Activated CD4-positive, CD25-positive, alpha-beta regulatory T cell (primary cell): ENCODE measurements around the gene COX7B.
"Not testable (repeated sequence)": the region's sequence is repeated elsewhere in the genome, so short reads cannot be mapped to it uniquely, and the experiment has no call there.

ENCODE experiments used
- DNase-seq, 4 experiments: peaks; one replicate each; lab custom pipeline; 2025; lab: John Stamatoyannopoulos, UW

The COX7B gene, protein sequence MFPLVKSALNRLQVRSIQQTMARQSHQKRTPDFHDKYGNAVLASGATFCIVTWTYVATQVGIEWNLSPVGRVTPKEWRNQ

DNA sequence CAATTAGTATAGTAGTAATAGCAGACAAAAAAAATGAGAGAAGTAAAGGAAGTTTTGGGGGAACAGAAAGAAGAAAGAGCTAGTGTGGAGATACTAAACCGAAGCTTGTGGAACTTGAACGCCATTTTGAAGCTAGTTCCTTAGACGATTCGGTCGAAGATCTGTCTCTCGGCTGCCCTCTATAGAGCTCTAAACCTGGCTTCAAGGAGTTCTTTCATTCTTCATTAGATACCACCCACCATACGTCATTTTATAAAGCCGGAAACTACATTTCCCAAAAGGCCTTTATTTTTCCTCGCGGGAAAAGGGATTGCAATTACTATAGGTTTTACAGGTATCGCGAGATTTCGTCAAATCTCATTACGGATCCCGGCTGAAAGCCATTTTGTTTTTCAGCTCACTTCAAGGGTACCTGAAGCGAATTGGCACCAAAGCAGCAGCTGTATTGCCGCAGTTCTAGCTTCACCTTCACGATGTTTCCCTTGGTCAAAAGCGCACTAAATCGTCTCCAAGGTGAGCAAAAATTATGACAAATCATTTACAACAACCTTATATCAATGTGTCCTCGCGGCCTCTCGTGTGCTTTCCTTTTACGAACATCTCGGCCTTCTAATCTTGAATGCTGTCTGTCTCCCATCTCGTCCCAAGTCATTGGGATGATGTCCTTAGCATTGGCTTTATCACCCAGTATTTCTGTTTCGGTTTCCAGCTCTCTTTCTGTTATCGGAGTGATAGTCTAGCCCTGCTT, at the start of gene COX7B:
Gene COX7B (plus strand): TSS at position 388 of the 748 bp plus-strand sequence. CDS start 86 bp downstream, at position 474.
- DNase-seq: peak; percentile 4 to 29 (median 26)

DNA sequence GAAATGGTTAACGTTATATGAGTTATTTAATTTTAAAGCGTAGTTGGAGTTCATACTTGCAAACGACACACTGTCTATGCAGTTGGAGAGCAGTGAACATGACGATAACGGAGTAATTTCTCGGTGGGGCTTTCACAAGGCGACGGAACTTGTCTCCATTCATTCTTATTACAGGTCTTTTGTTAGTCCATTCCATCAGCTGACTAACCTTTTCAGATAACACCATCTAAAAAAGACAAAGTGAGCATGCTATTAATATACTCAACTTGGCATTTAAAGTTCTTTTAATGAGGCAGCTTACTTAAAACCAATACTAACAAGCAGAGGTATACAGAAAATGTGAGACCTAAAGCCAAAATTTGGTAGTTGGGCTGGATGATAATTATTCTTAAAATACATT, 23.9 kb upstream of the COX7B start:
- no peak for DNase-seq

DNA sequence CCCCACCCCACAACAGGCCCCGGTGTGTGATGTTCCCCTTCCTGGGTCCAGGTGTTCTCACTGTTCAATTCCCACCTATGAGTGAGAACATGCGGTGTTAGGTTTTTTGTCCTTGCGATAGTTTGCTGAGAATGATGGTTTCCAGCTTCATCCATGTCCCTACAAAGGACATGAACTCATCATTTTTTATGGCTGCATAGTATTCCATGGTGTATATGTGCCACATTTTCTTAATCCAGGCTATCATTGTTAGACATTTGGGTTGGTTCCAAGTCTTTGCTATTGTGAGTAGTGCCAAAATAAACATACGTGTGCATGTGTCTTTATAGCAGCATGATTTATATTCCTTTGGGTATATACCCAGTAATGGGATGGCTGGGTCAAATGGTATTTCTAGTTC, 17.9 kb upstream of the COX7B start:
- not testable (repeated sequence) for DNase-seq

DNA sequence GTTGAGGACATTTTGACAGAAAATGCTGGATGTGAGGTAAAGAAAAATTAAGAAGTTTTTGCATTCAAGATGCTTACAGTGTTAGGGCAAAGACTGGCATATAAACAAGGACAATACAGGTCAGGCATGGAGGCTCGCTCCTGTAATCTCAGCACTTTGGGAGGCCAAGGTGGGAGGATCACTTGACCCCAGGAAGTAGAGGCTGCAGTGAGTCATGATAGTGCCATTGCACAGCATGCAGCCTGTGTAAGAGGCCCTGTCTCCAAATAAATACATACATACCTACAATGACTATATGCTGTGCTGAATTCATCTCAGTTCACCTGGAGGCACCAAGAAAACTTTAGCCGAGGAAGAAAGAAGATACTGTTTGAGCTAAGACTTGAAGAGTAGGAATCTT, 6.4 kb upstream of the COX7B start:
- no peak for DNase-seq

DNA sequence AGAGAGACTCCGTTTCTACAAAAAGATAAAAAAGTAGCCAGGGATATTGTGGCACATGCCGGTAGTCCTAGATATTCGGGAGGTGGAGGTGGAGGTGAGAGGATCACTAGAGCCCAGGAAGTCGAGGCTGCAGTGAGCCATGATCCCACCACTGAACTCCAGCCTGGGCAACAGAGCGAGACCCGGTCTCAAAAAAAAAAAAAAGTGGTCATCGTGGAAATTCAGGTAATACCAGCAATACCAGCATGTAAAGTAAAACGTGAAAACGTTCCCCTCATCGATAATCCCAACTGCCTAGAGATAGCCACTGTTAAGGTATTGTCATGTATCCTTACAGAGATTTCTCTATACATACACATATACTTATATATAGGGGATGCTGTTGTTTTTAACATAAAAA, 5.6 kb upstream of the COX7B start:
- DNase-seq: no peak

DNA sequence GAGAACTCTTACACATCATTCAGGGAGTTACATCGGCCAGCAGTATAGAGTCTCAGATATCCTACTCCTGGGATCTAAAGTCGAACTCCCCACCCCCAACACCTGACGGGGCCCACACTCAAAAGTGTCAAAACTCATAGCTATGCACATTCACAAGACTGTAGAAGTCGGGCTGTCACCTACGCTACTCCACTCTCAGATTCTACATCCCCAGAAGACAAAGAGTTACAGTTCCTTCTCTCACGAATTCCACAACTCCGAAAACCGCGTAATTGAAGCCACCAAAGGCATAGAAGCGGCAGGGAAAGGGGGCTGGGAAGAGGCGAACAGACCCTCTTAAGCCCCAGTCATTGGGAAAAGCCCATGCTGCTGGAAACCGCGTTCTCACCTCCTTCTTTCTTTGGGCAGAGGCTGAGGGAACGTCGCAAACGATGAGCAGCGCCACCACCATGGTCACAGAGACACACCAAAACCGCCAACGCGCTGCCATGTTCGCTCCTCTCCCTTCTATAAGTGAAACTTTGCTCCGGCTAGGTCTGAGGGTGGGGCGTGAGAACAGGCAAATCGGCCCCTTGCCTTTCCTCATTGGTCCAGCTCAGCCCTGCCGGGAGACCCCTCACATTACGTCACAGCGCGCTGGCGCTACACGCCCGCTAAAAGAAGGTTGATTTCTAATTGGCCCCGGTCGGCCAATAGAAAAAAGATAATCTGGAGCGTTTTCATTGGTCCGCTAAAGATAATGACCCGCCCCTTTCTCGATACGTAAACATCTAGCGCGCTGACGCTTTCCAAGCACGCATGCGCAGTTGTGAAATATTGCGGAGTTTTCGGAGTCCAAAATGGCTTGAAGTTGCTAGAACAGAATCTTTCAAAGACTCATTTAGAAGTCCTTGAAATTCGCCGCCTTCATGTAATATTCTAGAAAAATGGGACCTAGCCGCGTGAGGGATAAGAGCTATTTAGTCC, 4.1 kb upstream of the COX7B start, which contains the start of gene MAGT1:
Gene MAGT1 (minus strand): TSS at position 515 of the 966 bp plus-strand sequence. CDS start 25 bp downstream, at position 490.
- DNase-seq: peak; percentile 79 to 91 (median 82)

DNA sequence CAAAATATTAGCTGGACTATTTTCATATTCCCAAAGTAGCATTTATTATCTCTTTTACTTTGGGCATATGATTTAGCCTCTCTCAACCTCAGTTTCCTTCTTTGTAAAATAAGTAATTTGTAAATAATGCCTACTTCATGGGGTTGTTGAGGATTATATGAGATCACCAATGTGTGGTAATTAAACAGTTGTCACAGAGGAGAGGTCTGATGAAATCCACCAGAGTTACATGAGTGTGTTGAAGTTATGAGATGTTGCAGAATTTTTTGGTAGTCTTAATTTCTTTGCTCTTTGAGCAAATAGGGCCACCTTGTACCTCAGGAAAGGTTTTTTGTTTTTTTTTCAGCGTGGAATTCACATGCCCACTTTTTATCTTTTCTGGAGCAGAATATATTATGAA, 1.4 kb downstream of the COX7B start:
- DNase-seq: no peak

DNA sequence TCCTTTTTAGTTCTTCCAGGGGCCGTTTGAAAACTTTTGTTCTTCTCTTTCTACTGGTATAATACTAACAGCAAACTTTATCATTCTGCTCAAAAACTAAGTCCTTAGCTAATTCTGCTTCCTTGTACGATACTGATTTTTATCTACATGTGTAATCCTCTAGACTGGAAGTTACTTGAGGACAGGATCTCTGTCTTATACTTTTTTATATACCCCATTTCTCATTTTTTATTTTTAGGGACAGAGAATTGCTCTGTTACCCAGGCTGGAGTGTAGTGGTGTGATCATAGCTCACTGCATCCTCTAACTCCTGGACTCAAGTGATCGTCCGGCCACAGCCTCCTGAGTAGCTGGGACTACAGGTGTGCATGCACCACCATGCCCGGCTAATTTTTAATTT, 2.2 kb downstream of the COX7B start:
- DNase-seq: no peak

DNA sequence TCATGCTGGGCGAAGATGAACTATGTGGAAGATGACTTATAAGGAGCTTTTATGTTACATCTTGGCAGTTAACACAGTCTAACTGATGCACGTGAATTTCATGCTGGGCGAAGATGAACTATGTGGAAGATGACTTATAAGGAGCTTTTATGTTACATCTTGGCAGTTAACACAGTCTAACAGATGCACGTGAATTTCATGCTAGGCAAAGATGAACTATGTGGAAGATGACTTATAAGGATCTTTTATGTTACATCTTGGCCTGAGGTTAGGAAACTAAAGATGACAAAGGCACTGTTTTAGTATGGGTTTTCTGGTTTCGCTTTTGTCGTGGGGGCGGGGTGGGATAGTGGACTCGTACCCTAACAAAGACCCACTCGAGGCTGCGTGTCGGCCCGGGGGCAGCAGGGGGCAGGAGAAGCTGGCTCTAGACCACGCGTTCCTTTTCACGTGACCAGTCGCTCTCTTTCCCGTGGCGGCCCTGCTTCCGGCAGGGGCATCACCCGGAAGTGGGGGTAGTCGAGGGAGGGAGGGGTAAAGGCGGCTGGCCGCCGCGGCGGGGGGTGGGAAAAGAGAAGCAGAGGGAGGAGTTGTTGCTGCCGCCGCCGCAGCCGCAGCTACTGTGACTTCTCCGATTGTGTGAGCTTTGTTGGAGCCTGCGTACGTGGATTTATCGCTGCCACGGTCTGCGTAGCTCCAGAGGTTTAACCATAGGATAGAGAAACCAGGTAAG, 11.0 kb downstream of the COX7B start, which contains the start of gene ATP7A:
Gene ATP7A (plus strand): TSS at position 586 of the 733 bp plus-strand sequence. CDS start 60,949 bp downstream, outside the sequence.
- DNase-seq: peak; percentile 74 to 83 (median 81)

DNA sequence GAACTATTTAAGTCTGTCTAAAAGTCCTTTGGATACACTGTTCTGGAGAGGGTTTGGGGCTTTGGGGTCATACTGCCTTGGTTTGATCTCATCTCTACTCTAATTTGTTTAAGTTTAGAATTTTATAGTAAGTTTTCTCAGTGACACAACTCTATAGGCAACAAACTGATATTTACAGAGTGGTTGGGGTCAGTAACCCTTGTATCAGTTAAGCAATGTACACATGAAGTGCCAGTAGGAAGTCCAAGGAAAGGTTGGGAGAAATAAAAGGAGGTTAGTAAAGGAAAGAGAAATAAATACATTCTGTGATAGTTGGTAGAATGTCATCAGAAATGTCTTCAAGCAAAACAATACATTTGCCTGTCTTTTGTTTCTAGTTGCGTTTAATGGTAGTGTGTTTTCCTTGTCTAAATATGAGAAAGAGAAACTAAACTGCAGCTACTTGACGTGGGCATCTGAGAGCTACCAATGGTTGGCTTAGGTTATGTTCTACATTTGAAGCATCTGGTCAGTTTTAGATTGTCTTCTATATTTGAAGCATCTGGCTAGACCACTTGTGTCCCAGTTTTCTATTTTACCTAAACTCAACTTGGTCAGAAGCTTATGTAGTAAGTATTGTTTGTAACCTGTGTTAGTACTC, 18.1 kb downstream of the COX7B start:
- no peak for DNase-seq

DNA sequence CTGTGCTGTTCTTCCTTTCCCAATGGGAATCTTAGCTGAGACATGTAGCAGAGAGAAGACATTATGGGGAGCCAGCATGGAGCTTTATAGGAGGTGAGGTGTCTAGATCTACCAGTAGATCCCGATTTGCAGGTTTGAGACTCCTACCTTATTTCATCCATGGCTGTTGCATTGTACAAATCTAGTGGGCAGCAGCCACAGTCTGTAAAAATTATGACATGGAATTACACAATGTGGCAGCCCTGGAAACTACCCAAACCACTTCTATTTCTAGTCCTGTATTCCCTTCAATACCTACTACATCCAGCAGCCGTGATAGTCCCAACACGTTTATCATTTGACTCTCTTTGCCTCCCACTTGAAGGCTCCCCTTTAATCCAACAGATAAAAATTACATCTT, 19.3 kb downstream of the COX7B start:
- DNase-seq: no peak

DNA sequence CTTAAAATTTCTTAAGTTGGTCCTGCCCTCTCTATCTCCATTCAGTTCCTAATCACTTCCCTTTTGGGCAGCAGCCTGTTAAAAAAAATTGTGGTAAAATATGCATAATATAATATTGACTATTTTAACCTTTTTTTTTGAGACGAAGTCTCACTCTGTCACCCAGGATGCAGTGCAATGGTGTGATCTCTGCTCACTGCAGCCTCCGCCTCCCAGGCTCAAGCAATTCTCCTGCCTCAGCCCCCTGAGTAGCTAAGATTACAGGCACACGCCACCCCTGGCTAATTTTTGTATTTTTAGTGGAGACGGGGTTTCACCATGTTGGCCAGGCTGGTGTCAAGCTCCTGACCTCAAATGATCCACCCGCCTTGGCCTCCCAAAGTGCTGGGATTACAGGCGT, 20.1 kb downstream of the COX7B start:
- DNase-seq: not testable (repeated sequence)

DNA sequence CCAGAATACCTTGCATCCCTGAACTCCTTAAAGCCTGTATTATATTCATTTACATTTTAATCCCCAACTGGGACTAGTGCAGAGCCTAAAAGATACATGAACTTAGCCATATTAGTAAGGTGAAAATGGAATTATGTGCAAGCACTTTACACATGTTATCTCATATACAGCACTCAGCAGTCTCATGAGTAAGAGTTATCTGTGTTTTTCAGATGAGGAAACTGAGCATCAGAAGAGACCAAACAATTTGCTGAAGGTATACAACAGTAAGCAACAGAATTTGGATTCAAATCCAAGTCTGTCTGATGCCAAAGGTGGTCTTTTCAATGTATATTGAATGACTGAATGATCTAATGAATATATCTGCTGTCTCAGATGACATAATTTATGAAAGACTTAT, 23.5 kb downstream of the COX7B start:
- DNase-seq: no peak

DNA sequence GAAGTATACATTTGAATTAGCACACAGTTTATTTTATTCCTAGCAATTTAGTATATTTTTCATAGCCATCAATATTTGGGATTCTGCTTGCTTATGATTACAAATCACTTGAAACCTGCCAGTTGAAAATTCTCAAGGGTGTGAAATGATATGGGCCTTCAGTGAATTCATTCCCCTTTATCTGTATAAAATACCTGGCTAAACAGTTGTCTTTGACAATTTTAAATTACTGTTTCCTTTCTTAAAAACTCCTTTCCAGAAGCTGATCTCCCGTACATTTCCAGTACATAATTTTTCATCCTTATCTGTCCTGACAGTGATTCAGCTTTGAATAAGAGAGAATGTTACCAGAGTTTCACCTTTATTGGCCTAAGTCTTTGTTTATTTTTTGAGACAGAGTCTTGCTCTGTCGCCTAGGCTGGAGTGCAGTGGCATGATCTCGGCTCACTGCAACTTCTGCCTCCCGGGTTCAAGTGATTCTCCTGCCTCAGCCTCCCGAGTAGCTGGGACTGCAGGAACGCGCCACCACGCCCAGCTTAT, 25.1 kb downstream of the COX7B start:
- DNase-seq: no peak

DNA sequence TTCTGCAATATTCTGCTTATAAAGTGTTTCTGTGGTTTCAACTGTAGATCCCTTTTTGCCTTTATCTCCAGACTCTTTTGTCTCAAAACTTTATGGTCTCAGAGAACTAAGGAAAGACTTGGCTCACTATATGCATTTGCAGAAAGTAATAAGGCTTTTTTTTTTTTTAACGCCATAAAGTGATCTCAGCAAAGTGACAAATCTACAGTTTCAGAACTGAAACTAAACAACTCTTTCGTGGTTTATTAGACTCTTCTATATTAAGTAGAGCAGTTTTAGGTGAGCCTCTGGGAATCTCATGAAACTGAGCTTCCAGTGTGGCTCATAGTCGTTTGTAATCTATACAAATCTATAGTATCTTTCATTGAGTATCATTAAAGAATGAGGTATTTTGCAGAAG, 26.5 kb downstream of the COX7B start:
- DNase-seq: no peak

DNA sequence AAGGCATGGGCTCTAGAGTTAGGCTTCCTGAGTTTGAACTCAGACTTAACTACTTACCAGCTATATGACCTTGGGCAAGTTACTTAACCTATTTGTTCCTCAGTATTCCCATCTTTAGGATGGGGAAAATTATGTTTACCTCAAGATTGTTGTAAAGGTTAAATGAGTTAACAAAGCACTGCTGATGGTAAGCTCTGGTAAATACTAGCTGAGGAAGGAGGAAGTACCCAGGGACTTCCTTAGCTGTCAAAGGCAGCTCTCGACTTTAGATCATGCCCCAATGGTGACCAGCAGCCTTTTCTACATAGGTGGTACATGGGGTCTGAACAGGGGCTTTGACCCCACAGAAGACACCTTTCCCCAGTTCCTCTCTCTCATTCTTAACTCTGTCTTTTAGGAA, 31.3 kb downstream of the COX7B start:
- no peak for DNase-seq

DNA sequence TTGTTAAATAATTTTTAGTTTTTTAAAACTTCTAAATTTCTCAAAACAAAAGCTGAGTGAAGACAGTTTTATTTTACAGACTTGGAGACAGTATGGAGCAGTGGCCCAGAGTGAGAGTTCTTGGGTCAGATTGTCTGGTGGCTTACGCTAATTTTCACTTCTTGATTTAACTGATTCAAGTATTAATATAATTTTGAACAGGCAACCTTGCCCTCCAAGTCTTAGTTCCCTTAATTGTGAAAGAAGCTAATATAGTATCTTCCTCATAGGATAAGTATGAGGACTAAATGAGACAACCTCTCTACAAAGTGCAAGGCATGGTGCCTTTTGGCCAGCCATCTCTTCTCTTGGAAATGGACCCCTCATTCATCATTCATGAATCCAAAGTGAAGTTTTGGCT, 36.6 kb downstream of the COX7B start:
- DNase-seq: no peak

DNA sequence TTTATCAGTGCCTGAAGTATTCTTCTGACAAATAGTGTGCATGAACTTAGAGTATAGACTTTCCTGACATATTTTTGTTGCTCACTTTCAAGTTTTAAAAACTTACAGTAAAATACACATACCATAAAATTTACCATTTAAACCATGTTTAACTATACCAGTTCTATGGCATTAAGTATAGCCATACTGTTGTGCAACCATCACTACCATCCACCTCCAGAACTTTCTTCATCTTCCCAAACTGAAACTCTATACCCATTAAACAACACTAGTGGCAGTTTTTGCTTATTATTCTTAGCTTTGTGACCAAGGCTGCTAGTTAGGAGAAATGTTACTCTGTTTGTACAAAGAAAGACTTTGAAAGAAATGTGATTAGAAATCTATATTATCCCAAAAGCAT, 37.0 kb downstream of the COX7B start:
- DNase-seq: no peak

DNA sequence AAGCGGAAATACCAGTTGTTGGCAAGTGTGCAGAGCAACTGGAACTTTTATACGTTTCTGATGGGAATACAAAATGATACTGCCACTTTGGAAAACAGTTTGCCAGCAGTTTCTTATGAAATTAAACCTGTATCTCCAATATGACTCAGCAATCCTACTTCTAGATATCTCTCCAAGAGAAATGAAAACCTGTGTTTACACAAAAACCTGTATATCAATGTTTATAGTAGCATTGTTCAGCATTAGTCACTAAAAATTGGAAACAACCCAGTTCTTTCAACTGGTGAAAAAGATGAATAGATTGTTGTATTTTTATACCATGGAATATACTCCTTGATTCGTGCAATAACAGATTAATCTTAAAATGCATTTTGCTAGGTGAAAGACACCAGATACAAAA, 38.0 kb downstream of the COX7B start:
- DNase-seq: no peak

DNA sequence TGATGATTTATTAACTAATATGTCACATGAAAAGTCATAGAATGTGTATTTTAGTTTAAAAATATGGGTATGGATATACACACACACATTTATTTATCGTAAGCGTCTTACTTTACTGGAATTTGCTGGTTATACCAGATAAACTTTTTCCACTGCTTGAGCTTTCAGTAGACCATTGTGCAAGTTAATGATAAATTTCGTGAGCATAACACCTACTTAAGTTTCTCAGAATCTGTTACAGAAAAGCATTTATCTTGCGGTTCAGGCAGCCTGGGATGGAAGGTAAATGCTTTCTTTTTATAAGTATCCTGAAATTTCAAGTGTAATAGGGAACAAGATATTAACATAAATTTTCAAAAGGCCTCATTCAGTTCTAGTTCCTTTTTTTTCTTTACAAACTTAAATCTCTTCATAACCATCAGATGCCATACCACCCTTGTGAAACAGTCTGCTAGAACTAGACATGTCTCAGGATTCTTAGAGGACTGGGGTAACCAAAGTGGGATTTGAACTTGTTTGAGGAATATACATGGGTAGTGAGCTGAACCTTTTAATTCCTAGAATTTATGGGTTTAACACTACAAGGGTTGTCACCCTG, 38.9 kb downstream of the COX7B start:
- DNase-seq: no peak

DNA sequence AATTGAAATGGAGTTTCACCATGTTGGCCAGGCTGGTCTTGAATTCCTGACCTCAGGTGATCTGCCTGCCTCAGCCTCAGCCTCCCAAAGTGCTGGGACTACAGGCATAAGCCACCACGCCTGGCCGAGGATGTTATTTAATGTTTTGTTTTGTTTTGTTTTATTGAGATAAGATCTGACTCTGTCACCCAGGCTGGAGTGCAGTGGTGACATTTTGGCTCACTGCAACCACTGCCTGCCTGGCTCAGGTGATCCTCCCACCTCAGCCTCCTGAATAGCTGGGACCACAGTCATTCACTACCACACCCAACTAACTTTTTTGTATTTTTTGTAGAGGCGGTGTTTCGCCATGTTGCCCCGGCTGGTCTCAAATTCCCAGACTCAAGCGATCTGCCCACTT, 45.8 kb downstream of the COX7B start:
- DNase-seq: not testable (repeated sequence)
